Measurements from ENCODE around the gene HSPA1A.

The HSPA1A gene

GRCh38 chr6:31797588-31797987 is 17.8 kb upstream of the HSPA1A start:
- peak overlapping the region; percentile 48; the same call in 1 of the 2 replicates for H3K27ac ChIP-seq (ENCODE audit: extremely low read depth, low read depth, low read length)
- ChIA-PET CTCF (interaction anchor here (4.9 kb wide), 1 partner anchor 10 kb away, joined by 55 read pairs; the partner anchor contains the start of gene LSM2), POLR2A (interaction anchor here (5.5 to 5.9 kb wide), 2 partner anchors 8 to 29 kb away, joined by 69 to 138 read pairs; partner anchors contain the start of genes HSPA1B and LSM2)
- H3K4me1 ChIP-seq (ENCODE audit: control insufficient read depth, insufficient read depth, low read length): no peaks in the 10 kb centered on the region; the same call in 1 of the 2 replicates
- no peak overlapping the region for H3K4me3 ChIP-seq (ENCODE audit: low read depth, low read length)
- TF ChIP-seq ZNF341 (tag by site-specific recombination; IDR thresholded peaks at IDR 0.05; ENCODE audit: low read depth) (no peak), ZNF366 (tag by site-specific recombination; conservative IDR thresholded peaks at IDR 0.05) (peak; percentile 35; the same call in 1 of the 2 replicates)
- no peaks in the 10 kb centered on the region for H3K9me3 ChIP-seq (ENCODE audit: control insufficient read depth, insufficient read depth, low read depth, low read length)
- H3K36me3 ChIP-seq (ENCODE audit: control insufficient read depth in 2 of 2, insufficient read depth in 1 of 2, low read length in 2 of 2): peaks cover 22 to 25% of the 10 kb centered on the region in 2 experiments

- ChIA-PET CTCF (interaction anchor here (1.7 to 2.2 kb wide), 2 partner anchors 30 to 31 kb away, joined by 6 to 7 read pairs; no protein-coding TSS in a partner anchor), POLR2A (interaction anchor here (0.6 to 5.5 kb wide), 4 partner anchors 15 to 33 kb away, joined by 4 to 138 read pairs (median 16); partner anchors contain the start of genes HSPA1A, HSPA1B and HSPA1L)
- Histone ChIP-seq H3K4me3 (ENCODE audit: low read depth, low read length) (no peak overlapping the region), H3K36me3 (ENCODE audit: control insufficient read depth in 2 of 2, insufficient read depth in 1 of 2, low read length in 2 of 2) (peaks cover 31 to 40% of the 10 kb centered on the region in 2 experiments), H3K27ac (ENCODE audit: extremely low read depth, low read depth, low read length) (no peak overlapping the region), H3K9me3 (ENCODE audit: control insufficient read depth, insufficient read depth, low read depth, low read length) (no peaks in the 10 kb centered on the region), H3K4me1 (ENCODE audit: control insufficient read depth, insufficient read depth, low read length) (no peaks in the 10 kb centered on the region; the same call in 1 of the 2 replicates)
- TF ChIP-seq ZNF223 (tag by site-specific recombination; IDR thresholded peaks at IDR 0.05) (no peak), EGR2 (tag by site-specific recombination; IDR thresholded peaks at IDR 0.05; ENCODE audit: low read depth) (no peak), PRDM10 (tag by site-specific recombination; IDR thresholded peaks at IDR 0.05) (no peak), ZBTB11 (tag by site-specific recombination; conservative IDR thresholded peaks at IDR 0.05; ENCODE audit: low read depth) (no peak), PRDM1 (tag by site-specific recombination; IDR thresholded peaks at IDR 0.05) (no peak), ZNF18 (tag by site-specific recombination; IDR thresholded peaks at IDR 0.05) (no peak), SETDB1 (IDR thresholded peaks at IDR 0.05; ENCODE audit: insufficient read length, low read length) (no peak)
Observed at GRCh38 chr6:31799781-31800180, 15.6 kb upstream of the HSPA1A start.

Data from HEK293 (cell line).